ENCODE measurements around the gene CCDC13.

CCDC13 gene

GRCh38 chr3:42732196-42732828, 40.7 kb downstream of the CCDC13 start:
- no peaks in the 10 kb centered on the region for H3K36me3 ChIP-seq (ENCODE audit: low read depth)
- no peaks in the 10 kb centered on the region for H3K4me1 ChIP-seq (ENCODE audit: insufficient read depth, poor library complexity, severe bottlenecking)
- no peak for ATAC-seq (ENCODE audit: low read depth)
- H3K27ac ChIP-seq (ENCODE audit: poor library complexity, severe bottlenecking): no peak overlapping the region
- no peak for TF ChIP-seq CTCF (IDR thresholded peaks at IDR 0.05; ENCODE audit: poor library complexity, severe bottlenecking)
- no peak for DNase-seq (ENCODE audit: low spot score)
- no peaks in the 10 kb centered on the region for H3K9me3 ChIP-seq (ENCODE audit: severe bottlenecking)
- H3K27me3 ChIP-seq (ENCODE audit: insufficient read depth, poor library complexity, severe bottlenecking): no peaks in the 10 kb centered on the region
- no peak overlapping the region for H3K4me3 ChIP-seq (ENCODE audit: severe bottlenecking)

- Histone ChIP-seq H3K4me1 (ENCODE audit: insufficient read depth, poor library complexity, severe bottlenecking) (no peaks in the 10 kb centered on the region), H3K27ac (ENCODE audit: poor library complexity, severe bottlenecking) (no peak overlapping the region), H3K36me3 (ENCODE audit: low read depth) (no peaks in the 10 kb centered on the region), H3K4me3 (ENCODE audit: severe bottlenecking) (no peak overlapping the region), H3K9me3 (ENCODE audit: severe bottlenecking) (no peaks in the 10 kb centered on the region), H3K27me3 (ENCODE audit: insufficient read depth, poor library complexity, severe bottlenecking) (no peaks in the 10 kb centered on the region)
- no peak for TF ChIP-seq CTCF (IDR thresholded peaks at IDR 0.05; ENCODE audit: poor library complexity, severe bottlenecking)
- DNase-seq (ENCODE audit: low spot score): no peak
- no peak for ATAC-seq (ENCODE audit: low read depth)
These were observed 41.4 kb downstream of the CCDC13 start for GRCh38 chr3:42731476-42732195.

GRCh38 chr3:42730706-42731420, 42.2 kb downstream of the CCDC13 start:
- Histone ChIP-seq H3K4me1 (ENCODE audit: insufficient read depth, poor library complexity, severe bottlenecking) (no peaks in the 10 kb centered on the region), H3K4me3 (ENCODE audit: severe bottlenecking) (no peak overlapping the region), H3K36me3 (ENCODE audit: low read depth) (no peaks in the 10 kb centered on the region), H3K27me3 (ENCODE audit: insufficient read depth, poor library complexity, severe bottlenecking) (no peaks in the 10 kb centered on the region), H3K9me3 (ENCODE audit: severe bottlenecking) (no peaks in the 10 kb centered on the region), H3K27ac (ENCODE audit: poor library complexity, severe bottlenecking) (no peak overlapping the region)
- TF ChIP-seq CTCF (IDR thresholded peaks at IDR 0.05; ENCODE audit: poor library complexity, severe bottlenecking): no peak
- DNase-seq (ENCODE audit: low spot score) (no peak), ATAC-seq (ENCODE audit: low read depth) (no peak)

- Histone ChIP-seq H3K27ac (ENCODE audit: poor library complexity, severe bottlenecking) (no peak overlapping the region), H3K9me3 (ENCODE audit: severe bottlenecking) (no peaks in the 10 kb centered on the region), H3K36me3 (ENCODE audit: low read depth) (no peaks in the 10 kb centered on the region), H3K4me1 (ENCODE audit: insufficient read depth, poor library complexity, severe bottlenecking) (no peaks in the 10 kb centered on the region), H3K27me3 (ENCODE audit: insufficient read depth, poor library complexity, severe bottlenecking) (no peaks in the 10 kb centered on the region), H3K4me3 (ENCODE audit: severe bottlenecking) (no peak overlapping the region)
- no peak for TF ChIP-seq CTCF (IDR thresholded peaks at IDR 0.05; ENCODE audit: poor library complexity, severe bottlenecking)
- ATAC-seq (ENCODE audit: low read depth) (no peak), DNase-seq (ENCODE audit: low spot score) (no peak)
These were observed 42.8 kb downstream of the CCDC13 start for GRCh38 chr3:42730294-42730693.
